Progenitor cell of endocrine pancreas (in vitro differentiated cells): ENCODE measurements around the gene CS. TPM values are rescaled to one million over a fixed set of nuclear protein-coding genes. Genes with fewer than 3 reads are reported as not detected.

ENCODE experiments used
- DNase-seq: peaks from one replicate; pipeline ENCODE4 v3.0.0; 2021; ENCODE audit warnings: low spot score; ENCODE audit not compliant: unreplicated experiment
- H3K27ac Mint-ChIP-seq: 2 replicates; pipeline ENCODE4 v1.8.0; 2021; ENCODE audit warnings: mild to moderate bottlenecking, moderate library complexity, mixed read lengths
- H3K27me3 Mint-ChIP-seq: 2 replicates; pipeline ENCODE4 v1.8.0; 2021; ENCODE audit warnings: mixed read lengths
- H3K36me3 Mint-ChIP-seq: 2 replicates; pipeline ENCODE4 v1.8.0; 2022; ENCODE audit warnings: mixed read lengths; ENCODE audit not compliant: insufficient read depth
- H3K4me1 Mint-ChIP-seq: 2 replicates; pipeline ENCODE4 v1.8.0; 2021; ENCODE audit warnings: low read depth, mixed read lengths
- H3K4me3 Mint-ChIP-seq: 2 replicates; pipeline ENCODE4 v1.8.0; 2021; ENCODE audit warnings: low read depth, mild to moderate bottlenecking, moderate library complexity, mixed read lengths
- H3K9me3 Mint-ChIP-seq: 2 replicates; pipeline ENCODE4 v1.8.0; 2021; ENCODE audit warnings: low read depth, mixed read lengths
- total RNA-seq: library from RNA; stranded (reverse); gene quantifications from 2 replicates; pipeline ENCODE4 v1.2.1, GENCODE V29; 2021
- TF ChIP-seq, protein P1 (sequence below): fragments of 200-600 bp; sonication (generic); IDR thresholded peaks from one replicate; pipeline ENCODE4 v1.5.0; 2021; ENCODE audit warnings: antibody characterized with exemption, mild to moderate bottlenecking; ENCODE audit not compliant: unreplicated experiment

The CS gene
- total RNA-seq, 1 donor from 2014 or later, result 216 TPM

DNA sequence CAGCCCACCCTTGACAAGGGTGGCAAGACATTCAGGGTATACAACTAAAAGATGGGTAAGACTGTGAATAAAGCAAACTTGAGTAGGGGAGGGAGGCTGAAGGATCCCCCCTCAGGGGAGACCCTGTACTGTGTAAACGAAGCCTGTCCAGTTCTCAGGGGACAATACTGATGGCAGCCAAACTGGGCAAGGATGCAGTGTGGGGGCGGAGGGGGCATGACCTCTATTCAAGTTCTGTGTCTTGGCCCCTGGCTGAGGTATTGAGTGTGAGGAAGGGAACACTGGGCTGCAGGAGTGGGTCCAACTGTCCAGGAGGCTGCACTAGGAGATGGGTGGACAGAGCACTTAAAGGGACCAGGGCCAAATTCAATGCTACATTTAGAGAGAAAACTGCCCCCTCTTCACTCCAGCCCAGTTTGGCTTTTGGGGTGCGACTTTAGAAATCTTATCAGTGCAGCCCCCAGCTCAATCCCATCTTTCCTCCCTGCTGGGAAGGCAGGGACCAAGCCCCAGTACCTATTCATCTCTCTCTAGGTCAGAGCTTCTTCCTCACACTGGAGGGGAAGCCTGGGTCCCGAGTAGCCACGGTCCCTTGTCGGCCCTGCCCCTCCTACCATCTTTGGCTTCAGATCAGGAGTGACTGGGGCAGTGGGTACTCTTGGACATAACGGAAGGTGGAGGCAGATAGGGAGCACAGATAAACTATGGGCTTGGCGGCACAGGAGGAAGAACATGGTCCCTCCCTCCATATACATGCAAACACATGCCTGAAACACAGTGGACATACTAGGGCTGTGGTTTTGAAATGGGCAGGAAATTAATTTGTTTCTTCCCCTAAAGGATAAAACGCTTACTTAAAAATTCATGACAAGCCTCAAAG lies 58.5 kb downstream of the CS start:
- Mint-ChIP-seq H3K4me1 (no peaks in the 10 kb centered on the region), H3K27me3 (no peaks in the 10 kb centered on the region), H3K36me3 (peaks cover 24% of the 10 kb centered on the region), H3K27ac (no peak overlapping the region), H3K4me3 (no peak overlapping the region), H3K9me3 (no peaks in the 10 kb centered on the region)
- DNase-seq, result no peak
- TF ChIP-seq, protein P1, sequence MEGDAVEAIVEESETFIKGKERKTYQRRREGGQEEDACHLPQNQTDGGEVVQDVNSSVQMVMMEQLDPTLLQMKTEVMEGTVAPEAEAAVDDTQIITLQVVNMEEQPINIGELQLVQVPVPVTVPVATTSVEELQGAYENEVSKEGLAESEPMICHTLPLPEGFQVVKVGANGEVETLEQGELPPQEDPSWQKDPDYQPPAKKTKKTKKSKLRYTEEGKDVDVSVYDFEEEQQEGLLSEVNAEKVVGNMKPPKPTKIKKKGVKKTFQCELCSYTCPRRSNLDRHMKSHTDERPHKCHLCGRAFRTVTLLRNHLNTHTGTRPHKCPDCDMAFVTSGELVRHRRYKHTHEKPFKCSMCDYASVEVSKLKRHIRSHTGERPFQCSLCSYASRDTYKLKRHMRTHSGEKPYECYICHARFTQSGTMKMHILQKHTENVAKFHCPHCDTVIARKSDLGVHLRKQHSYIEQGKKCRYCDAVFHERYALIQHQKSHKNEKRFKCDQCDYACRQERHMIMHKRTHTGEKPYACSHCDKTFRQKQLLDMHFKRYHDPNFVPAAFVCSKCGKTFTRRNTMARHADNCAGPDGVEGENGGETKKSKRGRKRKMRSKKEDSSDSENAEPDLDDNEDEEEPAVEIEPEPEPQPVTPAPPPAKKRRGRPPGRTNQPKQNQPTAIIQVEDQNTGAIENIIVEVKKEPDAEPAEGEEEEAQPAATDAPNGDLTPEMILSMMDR, result no peak

DNA sequence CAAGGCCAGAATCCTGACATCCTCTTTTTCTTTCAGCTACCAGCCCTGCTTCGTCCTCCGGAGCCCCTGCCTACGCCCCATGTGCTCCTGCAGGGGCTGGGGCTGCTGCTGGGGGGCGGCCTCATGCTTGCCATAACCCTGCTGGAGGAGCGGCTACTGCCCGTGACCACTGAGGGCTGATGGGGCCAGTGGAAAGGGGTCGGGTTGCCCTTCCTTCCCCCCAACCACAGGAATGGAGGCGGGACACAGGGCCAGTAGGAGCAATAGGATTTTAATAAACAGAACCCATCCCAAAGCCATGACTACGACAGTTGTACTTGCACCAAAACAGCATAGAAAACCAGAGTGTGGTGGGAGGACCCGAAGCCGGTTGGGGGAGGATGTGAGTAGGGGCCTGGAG lies 62.6 kb downstream of the CS start:
- TF ChIP-seq, protein P1, result no peak
- DNase-seq, result no peak
- H3K27ac Mint-ChIP-seq, result no peak overlapping the region
- no peak overlapping the region for H3K4me3 Mint-ChIP-seq
- peaks cover 16% of the 10 kb centered on the region for H3K36me3 Mint-ChIP-seq
- H3K27me3 Mint-ChIP-seq, result no peaks in the 10 kb centered on the region
- H3K9me3 Mint-ChIP-seq, result no peaks in the 10 kb centered on the region
- peaks cover 7% of the 10 kb centered on the region for H3K4me1 Mint-ChIP-seq

DNA sequence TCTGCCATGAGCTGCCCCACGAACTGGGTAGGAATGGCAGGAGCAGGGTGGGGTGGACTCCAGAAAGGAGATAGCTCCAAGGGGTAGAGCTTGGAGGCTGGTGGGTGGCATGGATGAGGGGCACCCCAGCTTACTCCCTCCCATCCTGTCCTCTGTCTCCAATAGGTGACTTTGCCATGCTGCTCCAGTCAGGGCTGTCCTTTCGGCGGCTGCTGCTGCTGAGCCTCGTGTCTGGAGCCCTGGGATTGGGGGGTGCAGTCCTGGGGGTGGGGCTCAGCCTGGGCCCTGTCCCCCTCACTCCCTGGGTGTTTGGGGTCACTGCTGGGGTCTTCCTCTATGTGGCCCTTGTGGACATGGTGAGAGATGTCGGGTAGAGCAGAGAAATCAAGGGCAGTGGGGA lies 63.1 kb downstream of the CS start:
- Mint-ChIP-seq H3K4me3 (no peak overlapping the region), H3K36me3 (peaks cover 15% of the 10 kb centered on the region), H3K27ac (no peak overlapping the region), H3K4me1 (peaks cover 8% of the 10 kb centered on the region), H3K27me3 (no peaks in the 10 kb centered on the region), H3K9me3 (no peaks in the 10 kb centered on the region)
- TF ChIP-seq, protein P1, result no peak
- no peak for DNase-seq

DNA sequence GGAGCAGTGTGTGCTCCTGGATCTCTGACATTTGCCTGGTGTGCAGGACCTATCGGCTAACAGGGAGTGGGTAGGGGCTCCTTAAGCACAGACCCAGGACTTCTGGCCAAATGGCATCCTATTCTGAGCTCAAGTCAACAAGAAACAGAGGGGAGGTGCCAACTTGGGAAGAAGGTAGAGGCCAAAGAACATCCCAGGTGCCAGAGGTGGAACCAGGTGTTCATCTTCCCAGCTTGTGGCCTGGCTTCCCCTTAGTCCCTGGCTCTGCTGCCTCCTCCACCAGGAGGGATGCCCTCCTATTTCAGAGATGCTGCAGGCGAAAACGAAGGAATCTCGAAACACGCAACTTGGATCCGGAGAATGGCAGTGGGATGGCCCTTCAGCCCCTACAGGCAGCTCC lies 64.0 kb downstream of the CS start:
- DNase-seq, result no peak
- Mint-ChIP-seq H3K9me3 (no peaks in the 10 kb centered on the region), H3K36me3 (peaks cover 9% of the 10 kb centered on the region), H3K27ac (peak overlapping the region; percentile 64), H3K27me3 (no peaks in the 10 kb centered on the region), H3K4me1 (peaks cover 12% of the 10 kb centered on the region), H3K4me3 (no peak overlapping the region)
- TF ChIP-seq, protein P1, result no peak

DNA sequence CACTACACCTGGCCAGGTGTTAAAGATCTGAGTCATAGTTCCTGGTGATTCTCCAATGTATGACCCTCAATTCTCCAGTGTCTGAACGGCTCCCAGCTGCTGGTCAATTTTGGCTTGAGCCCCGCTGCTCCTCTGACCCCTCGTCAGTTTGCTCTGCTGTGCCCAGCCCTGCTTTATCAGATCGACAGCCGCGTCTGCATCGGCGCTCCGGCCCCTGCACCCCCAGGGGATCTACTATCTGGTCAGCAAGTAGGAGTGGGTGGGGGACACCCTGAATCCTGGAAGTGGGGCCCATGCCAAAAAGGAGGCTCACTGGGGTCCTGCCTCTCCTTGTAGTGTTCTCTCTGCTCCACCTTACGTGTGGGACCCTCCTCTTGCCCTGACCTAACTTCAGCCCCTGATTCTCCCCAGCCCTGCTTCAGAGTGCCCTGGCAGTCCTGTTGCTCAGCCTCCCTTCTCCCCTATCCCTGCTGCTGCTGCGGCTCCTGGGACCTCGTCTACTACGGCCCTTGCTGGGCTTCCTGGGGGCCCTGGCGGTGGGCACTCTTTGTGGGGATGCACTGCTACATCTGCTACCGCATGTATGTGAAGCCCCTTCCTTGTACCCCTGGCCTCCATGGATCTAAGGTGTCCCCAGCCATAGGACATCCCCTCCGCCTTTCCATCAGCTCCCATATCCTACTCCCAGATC lies 65.2 kb downstream of the CS start:
- H3K4me3 Mint-ChIP-seq, result no peak overlapping the region
- H3K36me3 Mint-ChIP-seq, result peaks cover 5% of the 10 kb centered on the region
- no peaks in the 10 kb centered on the region for H3K9me3 Mint-ChIP-seq
- H3K4me1 Mint-ChIP-seq, result peaks cover 23% of the 10 kb centered on the region
- DNase-seq, result no peak
- H3K27ac Mint-ChIP-seq, result peak overlapping the region; percentile 85
- TF ChIP-seq, protein P1, result no peak
- no peaks in the 10 kb centered on the region for H3K27me3 Mint-ChIP-seq
